HCT116 (cell line): ENCODE measurements around the gene BCAR1. TPM values are rescaled to one million over a fixed set of nuclear protein-coding genes. Genes with fewer than 3 reads are reported as not detected.

Source experiments
- ATAC-seq: fragments of 200-7000 bp; cut with Tn5 transposase; 2 replicates; pipeline ENCODE4 v1.9.1; 2020; ENCODE audit warnings: mild to moderate bottlenecking, moderate library complexity
- BruUV-seq: library from RNA; stranded (reverse); fragments of 400-500 nt; replicated peaks from 2 replicates; lab custom pipeline; 2021; lab: Mats Ljungman, UMichigan
- CTCF ChIA-PET: fragments of 300-600 bp; sonication (Branson Sonifier 250); formaldehyde crosslinking; loops from one replicate; lab custom pipeline; 2021; ENCODE audit warnings: antibody characterized with exemption; lab: Charles Lee
- POLR2A ChIA-PET: fragments of 300-600, 350-600 bp; sonication (Branson Sonifier 250); formaldehyde crosslinking; loops from one replicate; lab custom pipeline; 2021; ENCODE audit warnings: antibody characterized with exemption; lab: Charles Lee
- RAD21 ChIA-PET, 2 experiments: fragments of 300-600 bp; sonication (Branson Sonifier 250); formaldehyde crosslinking; loops; one replicate each; lab custom pipeline; 2023; ENCODE audit warnings: low total read pairs in 2 of 2; ENCODE audit not compliant: uncharacterized antibody in 2 of 2, unreplicated experiment in 2 of 2, low non-redundant PET in 1 of 2; lab: Charles Lee
- DNase-seq: peaks from one replicate; pipeline ENCODE4 v3.0.0-alpha.2; 2010; ENCODE audit warnings: low read depth, low spot score
- H2AFZ ChIP-seq: fragments of 200-600 bp; shearing (Covaris generic), sonication (generic); 2 replicates; pipeline ENCODE4 v1.6.1; 2017; ENCODE audit warnings: low read depth, mixed run types, mixed read lengths, antibody characterized with exemption, low read length; ENCODE audit not compliant: poor library complexity, severe bottlenecking
- H3K27ac ChIP-seq: 2 replicates; pipeline ENCODE4 v1.5.1; 2012; ENCODE audit warnings: low read depth, low read length
- H3K27me3 ChIP-seq: fragments of 200-600 bp; sonication (generic); 2 replicates; pipeline ENCODE4 v1.6.1; 2016; ENCODE audit warnings: mixed run types, low read length, mixed read lengths; ENCODE audit not compliant: insufficient read depth
- H3K36me3 ChIP-seq, 2 experiments: fragments of 200-500 bp in 1 of 2; fragments of 200-600 bp in 1 of 2; sonication (Bioruptor generic) in 1 of 2; sonication (generic) in 1 of 2; 2 replicates each; pipeline versions ENCODE4 v1.5.1 to v1.6.1; 2014 to 2016; ENCODE audit warnings: low read length in 2 of 2, inconsistent platforms in 1 of 2, mixed read lengths in 1 of 2, mixed run types in 1 of 2; ENCODE audit not compliant: insufficient read depth in 2 of 2, control insufficient read depth in 1 of 2
- H3K4me1 ChIP-seq, 2 experiments: fragments of 200-600 bp in 1 of 2; sonication (generic) in 1 of 2; 2 replicates each; pipeline versions ENCODE4 v1.5.1 to v1.6.1; 2012 to 2017; ENCODE audit warnings: low read length in 2 of 2, inconsistent platforms in 1 of 2, mild to moderate bottlenecking in 1 of 2, mixed read lengths in 1 of 2, mixed run types in 1 of 2, moderate library complexity in 1 of 2; ENCODE audit not compliant: insufficient read depth in 2 of 2, control insufficient read depth in 1 of 2
- H3K4me2 ChIP-seq: fragments of 200-600 bp; sonication (generic); 2 replicates; pipeline ENCODE4 v1.6.1; 2017; ENCODE audit warnings: mixed run types, low read length, mixed read lengths
- H3K4me3 ChIP-seq, 2 experiments: fragments of 200-600 bp in 1 of 2; sonication (generic) in 1 of 2; replicated peaks in 1 of 2; 2 replicates each; pipeline ENCODE4 v1.5.1; 2011 to 2016; ENCODE audit warnings: low read length in 2 of 2, control low read depth in 1 of 2, low read depth in 1 of 2, mild to moderate bottlenecking in 1 of 2, mixed read lengths in 1 of 2, mixed run types in 1 of 2
- H3K79me2 ChIP-seq: fragments of 200-600 bp; sonication (generic); 2 replicates; pipeline ENCODE4 v1.6.1; 2017; ENCODE audit warnings: mild to moderate bottlenecking, mixed run types, low read length, moderate library complexity, mixed read lengths; ENCODE audit not compliant: insufficient read depth
- H3K9ac ChIP-seq: fragments of 200-600 bp; sonication (generic); 2 replicates; pipeline ENCODE4 v1.6.1; 2016; ENCODE audit warnings: low read length, mixed read lengths
- H3K9me2 ChIP-seq: fragments of 200-600 bp; sonication (generic), shearing (Covaris generic); 2 replicates; pipeline ENCODE4 v1.6.1; 2017; ENCODE audit warnings: mixed run types, mild to moderate bottlenecking, moderate library complexity; ENCODE audit not compliant: insufficient read depth
- H3K9me3 ChIP-seq, 2 experiments: fragments of 200-500 bp in 1 of 2; fragments of 200-600 bp in 1 of 2; sonication (Bioruptor generic) in 1 of 2; sonication (generic) in 1 of 2; 2 replicates each; pipeline ENCODE4 v1.6.1; 2014 to 2017; ENCODE audit warnings: low read length in 2 of 2, mixed read lengths in 2 of 2, inconsistent platforms in 1 of 2, low read depth in 1 of 2, mild to moderate bottlenecking in 1 of 2, mixed run types in 1 of 2, moderate library complexity in 1 of 2; ENCODE audit not compliant: control insufficient read depth in 1 of 2, insufficient read depth in 1 of 2
- H4K20me1 ChIP-seq: fragments of 200-600 bp; sonication (generic), shearing (Covaris generic); 2 replicates; pipeline ENCODE4 v1.6.1; 2017; ENCODE audit warnings: mixed run types, mild to moderate bottlenecking, moderate library complexity; ENCODE audit not compliant: insufficient read depth
- CBX3 ChIP-seq: IDR thresholded peaks from 2 replicates; pipeline ENCODE4 v1.6.1; 2012; ENCODE audit warnings: low read depth
- CTCF ChIP-seq, 3 experiments: fragments of 200-600 bp in 1 of 3; sonication (generic) in 1 of 3; IDR thresholded peaks in 2 of 3; conservative IDR thresholded peaks in 1 of 3; 2 replicates each; pipeline ENCODE4 v1.5.1; 2012 to 2017; ENCODE audit warnings: low read depth in 2 of 3, low read length in 2 of 3, antibody characterized with exemption in 1 of 3, borderline replicate concordance in 1 of 3, control low read depth in 1 of 3, mild to moderate bottlenecking in 1 of 3, mixed read lengths in 1 of 3, mixed run types in 1 of 3, moderate library complexity in 1 of 3; ENCODE audit not compliant: insufficient read depth in 1 of 3
- FOSL1 ChIP-seq: IDR thresholded peaks from 2 replicates; pipeline ENCODE4 v1.6.1; 2012; ENCODE audit warnings: low read depth
- MAX ChIP-seq: IDR thresholded peaks from 2 replicates; pipeline ENCODE4 v1.6.1; 2012
- POLR2AphosphoS5 ChIP-seq: IDR thresholded peaks from 2 replicates; pipeline ENCODE4 v1.6.1; 2011; ENCODE audit warnings: mild to moderate bottlenecking, low read depth, low read length, moderate library complexity
- SP1 ChIP-seq: IDR thresholded peaks from 2 replicates; pipeline ENCODE4 v1.6.1; 2012; ENCODE audit warnings: low read depth
- SRF ChIP-seq: IDR thresholded peaks from 2 replicates; pipeline ENCODE4 v1.6.1; 2012; ENCODE audit warnings: low read depth
- TCF7L2 ChIP-seq: IDR thresholded peaks from 2 replicates; pipeline ENCODE4 v1.7.0; 2011; ENCODE audit warnings: borderline replicate concordance, inconsistent platforms; ENCODE audit not compliant: insufficient read depth, insufficient read length; ENCODE audit errors: extremely low read depth
- YY1 ChIP-seq: IDR thresholded peaks from 2 replicates; pipeline ENCODE4 v1.6.1; 2011; ENCODE audit warnings: low read length, low read depth, moderate library complexity, mild to moderate bottlenecking; ENCODE audit not compliant: insufficient replicate concordance; ENCODE audit errors: extremely low read depth
- ZNF274 ChIP-seq: fragments of 200-500 bp; sonication (Bioruptor generic); IDR thresholded peaks from 2 replicates; pipeline ENCODE4 v1.6.1; 2014; ENCODE audit warnings: mild to moderate bottlenecking, low read depth, low read length, inconsistent platforms
- intact Hi-C: fragments of 100-400 bp; cut with micrococcal nuclease; formaldehyde crosslinking; loops from 2 replicates; pipeline ENCODE4 v1.10.0; 2022
- total RNA-seq: library from RNA; stranded (reverse); gene quantifications from one replicate; pipeline ENCODE4 v1.2.1, GENCODE V29; 2021; ENCODE audit not compliant: unreplicated experiment
- TF ChIP-seq, protein P1 (sequence below): IDR thresholded peaks from 2 replicates; pipeline ENCODE4 v1.6.1; 2012
- TF ChIP-seq, protein P2 (sequence below): IDR thresholded peaks from 2 replicates; pipeline ENCODE4 v1.6.1; 2012; ENCODE audit warnings: low read depth

The BCAR1 gene
- total RNA-seq, 1 experiment from 2014 or later, result 49.6 TPM

DNA sequence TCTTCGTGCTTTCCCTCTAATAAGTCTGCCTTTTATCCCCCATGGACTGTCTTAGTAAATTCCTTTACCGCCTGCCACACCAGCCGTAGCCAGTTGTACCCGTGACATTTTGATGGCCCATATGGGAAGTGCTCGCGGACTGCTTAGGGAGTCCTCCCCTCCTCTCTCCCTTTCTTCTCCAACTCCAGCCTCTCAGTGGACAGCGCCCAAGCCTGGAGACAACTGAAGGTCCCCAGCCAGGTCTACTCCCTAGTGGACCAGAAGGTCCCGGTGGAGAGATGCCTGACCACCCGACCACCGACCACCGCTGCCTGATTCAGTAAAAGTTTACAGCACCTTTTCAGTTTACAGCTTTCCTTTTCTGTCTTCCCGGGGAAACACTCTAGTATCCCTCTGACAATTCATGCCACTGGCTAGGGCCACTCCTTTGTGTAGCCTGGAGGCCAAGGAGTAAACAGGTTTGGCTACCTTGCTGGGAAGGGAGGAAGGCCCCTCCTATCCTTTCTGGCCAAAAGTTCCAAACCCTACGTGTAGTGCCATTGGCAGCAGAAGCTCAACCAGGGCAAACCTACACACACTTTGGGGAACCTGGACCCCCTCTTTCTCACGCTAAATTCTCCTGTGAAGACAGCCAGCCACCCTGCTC is 62.5 kb downstream of the BCAR1 start:
- POLR2A ChIA-PET, result no interaction called here
- H2AFZ ChIP-seq, result no peak overlapping the region
- H3K9ac ChIP-seq, result no peak overlapping the region
- RAD21 ChIA-PET, result no interaction called here
- no TSS peak for BruUV-seq
- no peaks in the 10 kb centered on the region for H4K20me1 ChIP-seq
- no peak overlapping the region for H3K4me3 ChIP-seq
- H3K27ac ChIP-seq, result no peak overlapping the region
- H3K36me3 ChIP-seq, result no peaks in the 10 kb centered on the region
- H3K4me2 ChIP-seq, result no peak overlapping the region
- DNase-seq, result no peak
- no peaks in the 10 kb centered on the region for H3K4me1 ChIP-seq
- intact Hi-C loops, result no loop called here
- TF ChIP-seq YY1 (no peak), POLR2AphosphoS5 (no peak), SRF (no peak), CTCF (IDR thresholded peaks at IDR 0.05 in 2 of 3, conservative IDR thresholded peaks at IDR 0.05 in 1 of 3; ENCODE audit: borderline replicate concordance in 1 of 3, insufficient read depth in 1 of 3, low read depth in 2 of 3, low read length in 2 of 3) (no peak)
- TF ChIP-seq, all 23 proteins: peak for 0
- CTCF ChIA-PET, result no interaction called here
- Histone ChIP-seq H3K9me3 (no peaks in the 10 kb centered on the region), H3K27me3 (no peaks in the 10 kb centered on the region), H3K9me2 (no peaks in the 10 kb centered on the region), H3K79me2 (no peaks in the 10 kb centered on the region)
- ATAC-seq, result no peak

- Histone ChIP-seq H4K20me1 (no peaks in the 10 kb centered on the region), H3K9me2 (no peaks in the 10 kb centered on the region), H3K4me1 (no peaks in the 10 kb centered on the region), H3K9ac (no peak overlapping the region), H2AFZ (no peak overlapping the region), H3K79me2 (no peaks in the 10 kb centered on the region), H3K27ac (no peak overlapping the region), H3K4me2 (no peak overlapping the region), H3K4me3 (no peak overlapping the region), H3K9me3 (peaks cover 0 to 10% of the 10 kb centered on the region in 2 experiments; a peak in 2 of 4 replicates), H3K36me3 (no peaks in the 10 kb centered on the region), H3K27me3 (no peaks in the 10 kb centered on the region)
- TF ChIP-seq SRF (no peak), ZNF274 (no peak), SP1 (no peak), CBX3 (no peak), YY1 (no peak), TCF7L2 (no peak), FOSL1 (no peak), MAX (no peak)
- TF ChIP-seq, protein P1, sequence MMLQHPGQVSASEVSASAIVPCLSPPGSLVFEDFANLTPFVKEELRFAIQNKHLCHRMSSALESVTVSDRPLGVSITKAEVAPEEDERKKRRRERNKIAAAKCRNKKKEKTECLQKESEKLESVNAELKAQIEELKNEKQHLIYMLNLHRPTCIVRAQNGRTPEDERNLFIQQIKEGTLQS, result no peak
- TF ChIP-seq, protein P2, sequence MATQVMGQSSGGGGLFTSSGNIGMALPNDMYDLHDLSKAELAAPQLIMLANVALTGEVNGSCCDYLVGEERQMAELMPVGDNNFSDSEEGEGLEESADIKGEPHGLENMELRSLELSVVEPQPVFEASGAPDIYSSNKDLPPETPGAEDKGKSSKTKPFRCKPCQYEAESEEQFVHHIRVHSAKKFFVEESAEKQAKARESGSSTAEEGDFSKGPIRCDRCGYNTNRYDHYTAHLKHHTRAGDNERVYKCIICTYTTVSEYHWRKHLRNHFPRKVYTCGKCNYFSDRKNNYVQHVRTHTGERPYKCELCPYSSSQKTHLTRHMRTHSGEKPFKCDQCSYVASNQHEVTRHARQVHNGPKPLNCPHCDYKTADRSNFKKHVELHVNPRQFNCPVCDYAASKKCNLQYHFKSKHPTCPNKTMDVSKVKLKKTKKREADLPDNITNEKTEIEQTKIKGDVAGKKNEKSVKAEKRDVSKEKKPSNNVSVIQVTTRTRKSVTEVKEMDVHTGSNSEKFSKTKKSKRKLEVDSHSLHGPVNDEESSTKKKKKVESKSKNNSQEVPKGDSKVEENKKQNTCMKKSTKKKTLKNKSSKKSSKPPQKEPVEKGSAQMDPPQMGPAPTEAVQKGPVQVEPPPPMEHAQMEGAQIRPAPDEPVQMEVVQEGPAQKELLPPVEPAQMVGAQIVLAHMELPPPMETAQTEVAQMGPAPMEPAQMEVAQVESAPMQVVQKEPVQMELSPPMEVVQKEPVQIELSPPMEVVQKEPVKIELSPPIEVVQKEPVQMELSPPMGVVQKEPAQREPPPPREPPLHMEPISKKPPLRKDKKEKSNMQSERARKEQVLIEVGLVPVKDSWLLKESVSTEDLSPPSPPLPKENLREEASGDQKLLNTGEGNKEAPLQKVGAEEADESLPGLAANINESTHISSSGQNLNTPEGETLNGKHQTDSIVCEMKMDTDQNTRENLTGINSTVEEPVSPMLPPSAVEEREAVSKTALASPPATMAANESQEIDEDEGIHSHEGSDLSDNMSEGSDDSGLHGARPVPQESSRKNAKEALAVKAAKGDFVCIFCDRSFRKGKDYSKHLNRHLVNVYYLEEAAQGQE, result no peak
- CTCF ChIA-PET, result interaction anchor here (0.9 kb wide), 1 partner anchor 18 kb away, joined by 3 read pairs; no protein-coding TSS in a partner anchor
- POLR2A ChIA-PET, result no interaction called here
- DNase-seq (no peak), ATAC-seq (no peak)
- intact Hi-C loops, result no loop called here
- RAD21 ChIA-PET, result no interaction called here
- BruUV-seq, result no TSS peak
These were observed 69.8 kb downstream of the BCAR1 start for GRCh38 chr16:75181630-75182029.
